ENCODE results near the gene EPRS1. TPM values are rescaled to one million over a fixed set of nuclear protein-coding genes. Genes with fewer than 3 reads are reported as not detected.

EPRS1 gene
- total and polyA plus RNA-seq, 9 of the 15 experiments (the other 6 are each of a cell fraction or from before 2014, with no cell fraction given): 129 to 291 (median 248) TPM

- POLR2A ChIA-PET: no interaction called here
- CTCF ChIA-PET (ENCODE audit: low intra/inter-chr PET ratio): no interaction called here
- no peak overlapping the region for H3K9ac ChIP-seq (ENCODE audit: insufficient read depth in 1 of 2, low read depth in 2 of 2, low read length in 2 of 2)
- H3K27me3 ChIP-seq (ENCODE audit: control insufficient read depth in 2 of 2, insufficient read depth in 2 of 2, low read length in 2 of 2): no peaks in the 10 kb centered on the region
- no peak overlapping the region for H3K4me3 ChIP-seq
- H3K27ac ChIP-seq (ENCODE audit: extremely low read depth, low read depth, low read length): no peak overlapping the region
- no peak overlapping the region for H3K4me2 ChIP-seq (ENCODE audit: insufficient read depth, low read length)
- no TSS peak for BruUV-seq (replicated peaks)
- H3K4me1 ChIP-seq (replicated peaks in 1 of 2; ENCODE audit: control insufficient read depth in 2 of 2, insufficient read depth in 2 of 2, low read length in 2 of 2): no peaks in the 10 kb centered on the region
- TF ChIP-seq SMARCB1 (IDR thresholded peaks at IDR 0.05; ENCODE audit: insufficient read length, low read depth) (no peak), TBP (optimal IDR thresholded peaks at IDR 0.05; ENCODE audit: low read depth, low read length) (no peak), SREBF2 (CRISPR knock-in tag; IDR thresholded peaks at IDR 0.05) (no peak), E2F3 (CRISPR knock-in tag; IDR thresholded peaks at IDR 0.05) (no peak), ZNF175 (CRISPR knock-in tag; IDR thresholded peaks at IDR 0.05; ENCODE audit: low read depth) (no peak), CBX2 (IDR thresholded peaks at IDR 0.05; ENCODE audit: insufficient read depth, low read length, poor library complexity, severe bottlenecking) (no peak)
- no peak for ATAC-seq
- H3K9me3 ChIP-seq (replicated peaks; ENCODE audit: control insufficient read depth, insufficient read depth, low read depth, low read length): no peaks in the 10 kb centered on the region
- no peak for FAIRE-seq
- H3K9me1 ChIP-seq (ENCODE audit: control insufficient read depth, insufficient read depth, low read length): no peaks in the 10 kb centered on the region
- intact Hi-C loops (cut with micrococcal nuclease) (no loop called here), in situ Hi-C loops (cut with MboI) (no loop called here)
- no peaks in the 10 kb centered on the region for H4K20me1 ChIP-seq (replicated peaks; ENCODE audit: control insufficient read depth, insufficient read depth, low read length)
- H3K36me3 ChIP-seq (ENCODE audit: control insufficient read depth, insufficient read depth, low read length): peaks cover 42% of the 10 kb centered on the region; the same call in 2 of the 3 replicates
- 84% methylated on average over 3 of the region's 3 CpGs for WGBS (ENCODE audit: insufficient coverage, low coverage, missing lambda C conversion rate)
- no peak for DNase-seq (ENCODE audit: extremely low read depth in 1 of 4, low spot score in 3 of 4)
- no peaks in the 10 kb centered on the region for H3K79me2 ChIP-seq (ENCODE audit: control insufficient read depth, insufficient read depth, low read length)
- no peak overlapping the region for H2AFZ ChIP-seq (ENCODE audit: low read depth, low read length)
Observed at GRCh38 chr1:220060876-220061275, 14.6 kb upstream of the EPRS1 start.

GRCh38 chr1:220056374-220056773 lies 10.1 kb upstream of the EPRS1 start:
- Histone ChIP-seq H3K4me3 (no peak overlapping the region), H3K79me2 (ENCODE audit: control insufficient read depth, insufficient read depth, low read length) (no peaks in the 10 kb centered on the region), H4K20me1 (replicated peaks; ENCODE audit: control insufficient read depth, insufficient read depth, low read length) (no peaks in the 10 kb centered on the region), H3K9ac (ENCODE audit: insufficient read depth in 1 of 2, low read depth in 2 of 2, low read length in 2 of 2) (no peak overlapping the region), H3K9me1 (ENCODE audit: control insufficient read depth, insufficient read depth, low read length) (no peaks in the 10 kb centered on the region), H3K27ac (ENCODE audit: extremely low read depth, low read depth, low read length) (no peak overlapping the region), H3K4me2 (ENCODE audit: insufficient read depth, low read length) (no peak overlapping the region), H3K9me3 (replicated peaks; ENCODE audit: control insufficient read depth, insufficient read depth, low read depth, low read length) (no peaks in the 10 kb centered on the region), H2AFZ (ENCODE audit: low read depth, low read length) (no peak overlapping the region), H3K27me3 (ENCODE audit: control insufficient read depth in 2 of 2, insufficient read depth in 2 of 2, low read length in 2 of 2) (no peaks in the 10 kb centered on the region), H3K36me3 (ENCODE audit: control insufficient read depth, insufficient read depth, low read length) (peaks cover 14% of the 10 kb centered on the region; the same call in 1 of the 3 replicates), H3K4me1 (replicated peaks in 1 of 2; ENCODE audit: control insufficient read depth in 2 of 2, insufficient read depth in 2 of 2, low read length in 2 of 2) (no peaks in the 10 kb centered on the region)
- POLR2A ChIA-PET: no interaction called here
- in situ Hi-C loops (cut with MboI): no loop called here
- ATAC-seq (no peak), FAIRE-seq (no peak), DNase-seq (ENCODE audit: extremely low read depth in 1 of 4, low spot score in 3 of 4) (no peak)
- BruUV-seq (replicated peaks): no TSS peak
- WGBS (ENCODE audit: insufficient coverage, low coverage, missing lambda C conversion rate): 72% methylated on average over 1 of the region's 1 CpG
- CTCF ChIA-PET (ENCODE audit: low intra/inter-chr PET ratio): no interaction called here
- intact Hi-C loops (cut with micrococcal nuclease): no loop called here
- TF ChIP-seq KHSRP (IDR thresholded peaks at IDR 0.05) (no peak), ESRRA (IDR thresholded peaks at IDR 0.05; ENCODE audit: borderline replicate concordance, low read depth) (no peak), SMAD3 (CRISPR knock-in tag; conservative IDR thresholded peaks at IDR 0.05) (no peak), CBX5 (IDR thresholded peaks at IDR 0.05; ENCODE audit: borderline replicate concordance, low read depth) (no peak), KAT8 (IDR thresholded peaks at IDR 0.05; ENCODE audit: low read depth) (no peak), FOXP1 (CRISPR knock-in tag; IDR thresholded peaks at IDR 0.05) (no peak), IRF9 (tag; IDR thresholded peaks at IDR 0.05) (no peak), ZNF134 (CRISPR knock-in tag; conservative IDR thresholded peaks at IDR 0.05) (no peak), ZNF212 (CRISPR knock-in tag; IDR thresholded peaks at IDR 0.05) (no peak), HNRNPL (IDR thresholded peaks at IDR 0.05; ENCODE audit: low read depth, low read length) (no peak), ZNF280B (CRISPR knock-in tag; IDR thresholded peaks at IDR 0.05) (no peak), ZNF699 (CRISPR knock-in tag; IDR thresholded peaks at IDR 0.05; ENCODE audit: insufficient replicate concordance) (no peak)
